MCF 10A (cell line): ENCODE data around the gene ZNF862. TPM values are rescaled to one million over a fixed set of nuclear protein-coding genes. Genes with fewer than 3 reads are reported as not detected.

Experiments
- BruUV-seq: library from RNA; stranded (reverse); fragments of 400-500 nt; replicated peaks from 2 replicates; lab custom pipeline; 2021; lab: Mats Ljungman, UMichigan
- CTCF ChIA-PET: fragments of 300-600 bp; sonication (Branson Sonifier 250); formaldehyde crosslinking; extraction: SDS; loops from one replicate; lab custom pipeline; 2021; ENCODE audit warnings: antibody characterized with exemption, inconsistent platforms; lab: Yijun Ruan, JAX
- POLR2A ChIA-PET: fragments of 300-600, 350-650 bp; sonication (Branson Sonifier 250); formaldehyde crosslinking; extraction: SDS; loops from one replicate; lab custom pipeline; 2020; ENCODE audit warnings: antibody characterized with exemption, inconsistent platforms; lab: Yijun Ruan, JAX
- DNase-seq: peaks from one replicate; pipeline ENCODE4 v3.0.0-alpha.2; 2018; ENCODE audit not compliant: unreplicated experiment
- H3K27ac Mint-ChIP-seq: one replicate; pipeline ENCODE4 v1.8.0; 2022; ENCODE audit warnings: mild to moderate bottlenecking, low read depth, mixed read lengths; ENCODE audit not compliant: unreplicated experiment
- H3K27me3 Mint-ChIP-seq: one replicate; pipeline ENCODE4 v1.8.0; 2022; ENCODE audit warnings: mixed read lengths; ENCODE audit not compliant: insufficient read depth, unreplicated experiment
- H3K36me3 Mint-ChIP-seq: one replicate; pipeline ENCODE4 v1.8.0; 2022; ENCODE audit warnings: mild to moderate bottlenecking, moderate library complexity, mixed read lengths; ENCODE audit not compliant: insufficient read depth, unreplicated experiment
- H3K4me1 Mint-ChIP-seq: one replicate; pipeline ENCODE4 v1.8.0; 2022; ENCODE audit warnings: mixed read lengths; ENCODE audit not compliant: insufficient read depth, unreplicated experiment
- H3K4me3 Mint-ChIP-seq: one replicate; pipeline ENCODE4 v1.8.0; 2022; ENCODE audit warnings: mild to moderate bottlenecking, moderate library complexity, mixed read lengths; ENCODE audit not compliant: unreplicated experiment
- H3K9me3 Mint-ChIP-seq: one replicate; pipeline ENCODE4 v1.8.0; 2022; ENCODE audit warnings: mixed read lengths; ENCODE audit not compliant: unreplicated experiment
- CTCF ChIP-seq: fragments of 200-600 bp; IDR thresholded peaks from one replicate; pipeline ENCODE4 v1.8.0; 2022; ENCODE audit warnings: antibody characterized with exemption, mild to moderate bottlenecking; ENCODE audit not compliant: unreplicated experiment
- intact Hi-C: fragments of 100-400 bp; cut with micrococcal nuclease; formaldehyde crosslinking; loops from 2 replicates; pipeline ENCODE4 v1.14.1; 2022
- total RNA-seq: library from RNA; stranded (reverse); gene quantifications from 2 replicates; pipeline ENCODE4 v1.2.3, GENCODE V29; 2022

Gene ZNF862
- total RNA-seq, 1 experiment from 2014 or later = 17.4 TPM

GRCh38 chr7:149816267-149816751, 21.9 kb upstream of the ZNF862 start:
- Mint-ChIP-seq H3K27me3 (no peaks in the 10 kb centered on the region), H3K27ac (no peak overlapping the region)

GRCh38 chr7:149816794-149817193, 21.4 kb upstream of the ZNF862 start:
- no peak overlapping the region for H3K4me3 Mint-ChIP-seq
- no peak for DNase-seq
- H3K27me3 Mint-ChIP-seq = no peaks in the 10 kb centered on the region
- no peaks in the 10 kb centered on the region for H3K4me1 Mint-ChIP-seq
- H3K27ac Mint-ChIP-seq = no peak overlapping the region
- intact Hi-C loops = no loop called here
- POLR2A ChIA-PET = no interaction called here
- TF ChIP-seq CTCF = no peak
- CTCF ChIA-PET = interaction anchor here (1.4 kb wide), 1 partner anchor 10 kb away, joined by 3 read pairs; no protein-coding TSS in a partner anchor
- H3K36me3 Mint-ChIP-seq = no peaks in the 10 kb centered on the region
- no TSS peak for BruUV-seq
- H3K9me3 Mint-ChIP-seq = no peaks in the 10 kb centered on the region

More at GRCh38 chr7:149816267-149816751, 21.9 kb upstream of the ZNF862 start:
- DNase-seq = no peak
- no peaks in the 10 kb centered on the region for H3K9me3 Mint-ChIP-seq
- ChIA-PET CTCF (no interaction called here), POLR2A (no interaction called here)
- H3K36me3 Mint-ChIP-seq = no peaks in the 10 kb centered on the region
- BruUV-seq = no TSS peak
- intact Hi-C loops = no loop called here
- H3K4me1 Mint-ChIP-seq = no peaks in the 10 kb centered on the region
- no peak for TF ChIP-seq CTCF
- H3K4me3 Mint-ChIP-seq = no peak overlapping the region

- intact Hi-C loops = no loop called here
- ChIA-PET CTCF (interaction anchor here (1.4 kb wide), 1 partner anchor 10 kb away, joined by 3 read pairs; no protein-coding TSS in a partner anchor), POLR2A (no interaction called here)
- no peak overlapping the region for H3K27ac Mint-ChIP-seq
- H3K4me3 Mint-ChIP-seq = no peak overlapping the region
- H3K4me1 Mint-ChIP-seq = no peaks in the 10 kb centered on the region
- H3K36me3 Mint-ChIP-seq = no peaks in the 10 kb centered on the region
- no peaks in the 10 kb centered on the region for H3K9me3 Mint-ChIP-seq
- BruUV-seq = no TSS peak
- no peak for DNase-seq
- no peak for TF ChIP-seq CTCF
- no peaks in the 10 kb centered on the region for H3K27me3 Mint-ChIP-seq
These were observed 20.8 kb upstream of the ZNF862 start for GRCh38 chr7:149817301-149817771.

DNA sequence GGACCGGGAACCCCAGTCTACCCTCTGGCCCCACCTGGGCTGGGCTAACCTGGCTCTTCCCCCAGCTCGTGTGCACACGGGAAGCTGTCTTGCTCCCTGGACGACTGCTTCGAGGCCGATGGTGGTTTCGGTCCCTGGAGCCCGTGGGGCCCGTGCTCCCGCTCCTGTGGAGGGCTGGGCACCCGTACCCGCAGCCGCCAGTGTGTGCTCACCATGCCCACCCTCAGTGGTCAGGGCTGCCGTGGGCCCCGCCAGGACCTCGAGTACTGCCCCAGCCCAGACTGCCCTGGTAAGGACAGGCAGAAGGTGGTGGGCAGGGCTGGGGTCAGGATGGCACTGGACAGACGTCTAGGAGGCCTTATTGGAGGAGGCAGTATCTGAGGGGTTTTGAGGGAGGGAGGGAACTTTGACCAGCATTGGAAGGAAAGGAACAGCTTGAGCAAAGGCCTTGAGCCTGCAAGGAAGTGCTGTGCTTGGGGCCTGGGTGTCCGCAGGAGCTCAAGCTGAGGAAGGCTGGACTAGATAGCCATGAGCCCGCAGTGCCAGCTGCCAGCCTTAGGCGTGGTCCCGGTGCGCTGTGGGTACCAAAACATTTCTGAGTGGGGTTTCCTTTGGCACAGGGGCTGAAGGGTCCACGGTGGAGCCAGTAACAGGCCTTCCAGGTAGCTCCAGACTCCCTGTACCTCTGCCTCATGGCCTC, 20.2 kb upstream of the ZNF862 start:
- Mint-ChIP-seq H3K4me1 (no peaks in the 10 kb centered on the region), H3K36me3 (no peaks in the 10 kb centered on the region), H3K4me3 (no peak overlapping the region), H3K27me3 (no peaks in the 10 kb centered on the region), H3K9me3 (no peaks in the 10 kb centered on the region), H3K27ac (no peak overlapping the region)
- intact Hi-C loops = no loop called here
- no peak for TF ChIP-seq CTCF
- no peak for DNase-seq
- CTCF ChIA-PET = interaction anchor here (1.1 to 1.4 kb wide), 2 partner anchors 9 to 11 kb away, joined by 3 to 5 read pairs; no protein-coding TSS in a partner anchor
- BruUV-seq = no TSS peak
- POLR2A ChIA-PET = no interaction called here
